B cell (primary cell): ENCODE results near the gene TTC34. TPM values are rescaled to one million over a fixed set of nuclear protein-coding genes. Genes with fewer than 3 reads are reported as not detected.

Source experiments
- ATAC-seq: fragments of 200-7000 bp; cut with Tn5 transposase; one replicate; pipeline ENCODE4 v1.10.0; 2021; ENCODE audit warnings: low read depth, mild to moderate bottlenecking, moderate number of reproducible peaks, moderate library complexity
- CTCF ChIA-PET: fragments of 350-600 bp; sonication (Branson Sonifier 250); formaldehyde crosslinking; loops from one replicate; lab custom pipeline; 2021; ENCODE audit warnings: antibody characterized with exemption, inconsistent platforms; lab: Charles Lee
- POLR2A ChIA-PET: fragments of 350-600 bp; sonication (Branson Sonifier 250); formaldehyde crosslinking; loops from one replicate; lab custom pipeline; 2021; ENCODE audit warnings: antibody characterized with exemption; lab: Charles Lee
- DNase-seq: peaks from one replicate; pipeline ENCODE4 v3.0.0; 2013
- H2AFZ ChIP-seq: 2 replicates; pipeline ENCODE4 v1.6.1; 2012; ENCODE audit warnings: mild to moderate bottlenecking, low read depth, low read length; ENCODE audit not compliant: insufficient read depth, poor library complexity, severe bottlenecking
- H3K27ac ChIP-seq, 2 donors: 1 replicate in 1 of 2; 2 replicates in 1 of 2; pipeline ENCODE4 v1.5.1; 2012 to 2013; ENCODE audit warnings: low read length in 2 of 2, mild to moderate bottlenecking in 2 of 2, moderate library complexity in 1 of 2
- H3K27me3 ChIP-seq, 4 experiments: fragments of 200-600 bp in 1 of 4; sonication (generic) in 1 of 4; replicated peaks in 1 of 4; 1 replicate in 2 of 4; 2 replicates in 2 of 4; pipeline versions ENCODE4 v1.6.1 to v1.7.0; 2013 to 2016; ENCODE audit warnings: low read length in 3 of 4, mild to moderate bottlenecking in 2 of 4, mixed read lengths in 1 of 4, moderate library complexity in 1 of 4; ENCODE audit not compliant: insufficient read depth in 4 of 4, control insufficient read depth in 3 of 4; ENCODE audit errors: control extremely low read depth in 1 of 4
- H3K36me3 ChIP-seq, 2 experiments: replicated peaks in 1 of 2; 1 replicate in 1 of 2; 2 replicates in 1 of 2; pipeline versions ENCODE4 v1.6.1 to v1.7.1; 2013; ENCODE audit warnings: low read length in 1 of 2; ENCODE audit not compliant: insufficient read depth in 2 of 2, control insufficient read depth in 1 of 2; ENCODE audit errors: control extremely low read depth in 1 of 2, extremely low read depth in 1 of 2
- H3K4me1 ChIP-seq, 2 donors: fragments of 200-600 bp in 1 of 2; sonication (generic) in 1 of 2; 1 replicate in 1 of 2; 2 replicates in 1 of 2; pipeline versions ENCODE4 v1.5.1 to v1.6.1; 2013 to 2017; ENCODE audit warnings: low read length in 2 of 2; ENCODE audit not compliant: control insufficient read depth in 2 of 2, insufficient read depth in 2 of 2
- H3K4me2 ChIP-seq: replicated peaks from 2 replicates; pipeline ENCODE3; 2012; ENCODE audit warnings: mild to moderate bottlenecking, low read depth, low read length; ENCODE audit not compliant: poor library complexity, severe bottlenecking
- H3K4me3 ChIP-seq, 5 experiments: fragments of 200-600 bp in 1 of 5; sonication (generic) in 1 of 5; 1 replicate in 3 of 5; 2 replicates in 2 of 5; pipeline versions ENCODE4 v1.5.1 to v1.7.0; 2011 to 2016; ENCODE audit warnings: low read length in 4 of 5, mild to moderate bottlenecking in 4 of 5, low read depth in 2 of 5, control low read depth in 1 of 5, moderate library complexity in 1 of 5; ENCODE audit not compliant: insufficient read depth in 1 of 5; ENCODE audit errors: control extremely low read depth in 1 of 5, extremely low read depth in 1 of 5
- H3K79me2 ChIP-seq: fragments of 200-600 bp; sonication (generic); one replicate; pipeline ENCODE4 v1.6.0; 2016; ENCODE audit warnings: low read length; ENCODE audit not compliant: control insufficient read depth, insufficient read depth
- H3K9ac ChIP-seq: fragments of 200-600 bp; sonication (generic); 2 replicates; pipeline ENCODE4 v1.6.1; 2017; ENCODE audit warnings: mild to moderate bottlenecking, low read length, moderate library complexity
- H3K9me3 ChIP-seq, 3 donors: one replicate each; pipeline versions ENCODE4 v1.6.1 to v1.7.1; 2013; ENCODE audit warnings: low read length in 2 of 3; ENCODE audit not compliant: control insufficient read depth in 2 of 3, insufficient read depth in 1 of 3; ENCODE audit errors: control extremely low read depth in 1 of 3
- H4K20me1 ChIP-seq: 2 replicates; pipeline ENCODE4 v1.6.0; 2012; ENCODE audit warnings: mild to moderate bottlenecking, low read length; ENCODE audit not compliant: insufficient read depth, control insufficient read depth, poor library complexity, severe bottlenecking
- H3K27ac Mint-ChIP-seq: one replicate; pipeline ENCODE4 v1.8.0; 2021; ENCODE audit warnings: mixed read lengths
- H3K27me3 Mint-ChIP-seq: one replicate; pipeline ENCODE4 v1.8.0; 2021; ENCODE audit warnings: mixed read lengths
- H3K4me1 Mint-ChIP-seq: one replicate; pipeline ENCODE4 v1.8.0; 2021; ENCODE audit warnings: mixed read lengths
- H3K4me3 Mint-ChIP-seq: one replicate; pipeline ENCODE4 v1.8.0; 2021; ENCODE audit warnings: mixed read lengths
- H3K9me3 Mint-ChIP-seq: one replicate; pipeline ENCODE4 v1.8.0; 2022; ENCODE audit warnings: mixed read lengths; ENCODE audit not compliant: insufficient read depth
- CTCF ChIP-seq: fragments of 200-600 bp; IDR thresholded peaks from one replicate; pipeline ENCODE4 v1.8.0; 2022; ENCODE audit warnings: antibody characterized with exemption, mild to moderate bottlenecking
- EZH2 ChIP-seq: IDR thresholded peaks from 2 replicates; pipeline ENCODE4 v1.6.1; 2012; ENCODE audit warnings: borderline replicate concordance, low read depth, mild to moderate bottlenecking, moderate library complexity, low read length; ENCODE audit not compliant: insufficient read depth, poor library complexity, severe bottlenecking
- WGBS: methylation state at CpG from one replicate; pipeline ENCODE4 v1.1.5; 2013; ENCODE audit warnings: missing lambda C conversion rate; ENCODE audit not compliant: insufficient coverage; 5-methylcytosine and 5-hydroxymethylcytosine counted together
- intact Hi-C: fragments of 100-400 bp; cut with micrococcal nuclease; formaldehyde crosslinking; loops from one replicate; pipeline ENCODE4 v1.10.0; 2022
- polyA plus RNA-seq: library from polyadenylated mRNA; depleted of rRNA; stranded (reverse); fragments of >200 nt; gene quantifications from 2 replicates; pipeline ENCODE4 v1.2.3, GENCODE V29; 2012
- total RNA-seq, 2 donors: library from RNA; stranded (reverse); fragments of 120-200 nt in 1 of 2; gene quantifications; 1 replicate in 1 of 2; 2 replicates in 1 of 2; pipeline versions ENCODE4 v1.2.3 to v1.2.4, GENCODE V29; 2013 to 2022

TTC34 gene
- total and polyA plus RNA-seq, 2 donors (not counting 1 experiment from before 2014, with no cell fraction given), result 2.1 to 8.1 TPM

- no peaks in the 10 kb centered on the region for H3K27me3 Mint-ChIP-seq
- Histone ChIP-seq H3K4me1 (peaks cover 0 to 5% of the 10 kb centered on the region in 2 donors), H3K4me3 (no peak overlapping the region), H3K36me3 (no peaks in the 10 kb centered on the region), H3K9ac (no peak overlapping the region), H3K9me3 (peaks cover 0 to 10% (median 0%) of the 10 kb centered on the region in 3 donors), H3K4me2 (no peak overlapping the region), H2AFZ (no peak overlapping the region), H3K79me2 (no peaks in the 10 kb centered on the region), H3K27me3 (peaks cover 0 to 4% (median 0%) of the 10 kb centered on the region in 4 experiments), H3K27ac (no peak overlapping the region), H4K20me1 (no peaks in the 10 kb centered on the region)
- no peak for DNase-seq
- WGBS, result 90% methylated on average over 5 of the region's 11 CpGs
- no peak overlapping the region for H3K4me3 Mint-ChIP-seq
- H3K27ac Mint-ChIP-seq, result no peak overlapping the region
- no peak for ATAC-seq
- H3K4me1 Mint-ChIP-seq, result no peaks in the 10 kb centered on the region
- intact Hi-C loops, result no loop called here
- TF ChIP-seq EZH2, result no peak
- no peak for TF ChIP-seq CTCF
- POLR2A ChIA-PET, result no interaction called here
- no peaks in the 10 kb centered on the region for H3K9me3 Mint-ChIP-seq
- CTCF ChIA-PET, result no interaction called here
Observed at GRCh38 chr1:2801046-2801445, 447 bp downstream of the TTC34 start.

- intact Hi-C loops, result no loop called here
- H3K9me3 ChIP-seq, result peaks cover 0 to 12% (median 0%) of the 10 kb centered on the region in 3 donors
- DNase-seq (no peak), ATAC-seq (no peak)
- peaks cover 0 to 4% (median 0%) of the 10 kb centered on the region in 4 experiments for H3K27me3 ChIP-seq
- H3K4me1 Mint-ChIP-seq, result no peaks in the 10 kb centered on the region
- no peak overlapping the region for H3K27ac ChIP-seq
- no peaks in the 10 kb centered on the region for H4K20me1 ChIP-seq
- H3K79me2 ChIP-seq, result no peaks in the 10 kb centered on the region
- ChIA-PET POLR2A (no interaction called here), CTCF (no interaction called here)
- H3K4me3 Mint-ChIP-seq, result no peak overlapping the region
- H3K27ac Mint-ChIP-seq, result no peak overlapping the region
- no peaks in the 10 kb centered on the region for H3K27me3 Mint-ChIP-seq
- H2AFZ ChIP-seq, result no peak overlapping the region
- WGBS, result 87% methylated on average over 6 of the region's 12 CpGs
- peaks cover 0 to 5% of the 10 kb centered on the region in 2 donors for H3K4me1 ChIP-seq
- H3K4me3 ChIP-seq, result no peak overlapping the region
- H3K9ac ChIP-seq, result no peak overlapping the region
- no peak overlapping the region for H3K4me2 ChIP-seq
- H3K9me3 Mint-ChIP-seq, result no peaks in the 10 kb centered on the region
- H3K36me3 ChIP-seq, result no peaks in the 10 kb centered on the region
- TF ChIP-seq EZH2 (no peak), CTCF (no peak)
Observed at GRCh38 chr1:2800664-2801045, 838 bp downstream of the TTC34 start.
